Right kidney (tissue), 1 donor: ENCODE data around the gene CALD1.
"Not testable (repeated sequence)": the region's sequence is repeated elsewhere in the genome, so short reads cannot be mapped to it uniquely, and the experiment has no call there.

ENCODE experiments used
- DNase-seq: peaks from one replicate; pipeline ENCODE4 v3.0.0-alpha.2; 2016

Gene CALD1

GRCh38 chr7:134948736-134949135 is 169.3 kb downstream of the CALD1 start:
- DNase-seq = no peak

- DNase-seq = no peak
These were observed 169.7 kb downstream of the CALD1 start for GRCh38 chr7:134949171-134949570.

GRCh38 chr7:134954197-134955082 is 175.0 kb downstream of the CALD1 start:
- no peak for DNase-seq

- DNase-seq = no peak
These were observed 177.6 kb downstream of the CALD1 start for GRCh38 chr7:134957005-134957404.

- DNase-seq = no peak
These were observed 180.4 kb downstream of the CALD1 start for GRCh38 chr7:134959810-134960209.

DNA sequence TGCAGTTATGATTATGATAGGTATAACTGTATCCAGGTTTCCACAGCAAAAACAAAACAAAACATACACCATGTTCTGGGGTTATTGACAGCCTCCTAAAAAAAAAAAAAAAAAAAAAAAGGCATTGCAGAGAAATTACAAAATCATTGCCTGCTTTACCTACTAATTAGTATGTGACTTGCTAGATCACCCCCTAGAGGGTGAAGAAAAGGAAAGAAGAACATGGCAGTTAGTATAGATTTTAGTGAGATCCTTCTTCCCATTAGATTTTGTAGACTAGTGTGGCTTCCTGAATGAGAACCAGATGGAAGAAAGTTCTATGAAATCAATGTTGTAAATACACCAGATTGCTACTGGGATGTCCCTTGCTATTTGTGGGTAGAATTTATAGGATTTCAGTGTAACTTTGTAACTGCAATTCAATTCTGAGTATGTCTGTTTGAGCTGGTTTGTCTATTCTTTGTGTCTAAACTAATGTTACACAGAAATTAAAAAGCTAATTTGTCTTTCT is 182.9 kb downstream of the CALD1 start:
- DNase-seq = no peak

GRCh38 chr7:134963036-134963435 is 183.6 kb downstream of the CALD1 start:
- DNase-seq = no peak

- no peak for DNase-seq
These were observed 187.3 kb downstream of the CALD1 start for GRCh38 chr7:134966691-134967090.

DNA sequence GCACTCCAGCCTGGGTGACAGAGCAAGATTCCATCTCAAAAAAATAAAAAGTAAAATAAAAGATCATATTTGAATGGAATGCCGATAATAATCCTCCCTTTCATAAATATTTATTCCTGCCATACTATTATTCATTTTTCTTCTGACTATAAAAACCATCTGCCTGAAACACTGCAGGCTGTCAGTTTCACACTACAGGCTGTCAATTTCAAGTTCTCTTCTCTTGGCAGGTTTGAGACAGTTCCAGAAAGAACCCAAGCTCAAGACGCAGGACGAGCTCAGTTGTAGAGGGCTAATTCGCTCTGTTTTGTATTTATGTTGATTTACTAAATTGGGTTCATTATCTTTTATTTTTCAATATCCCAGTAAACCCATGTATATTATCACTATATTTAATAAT is 188.7 kb downstream of the CALD1 start:
- DNase-seq = no peak

DNA sequence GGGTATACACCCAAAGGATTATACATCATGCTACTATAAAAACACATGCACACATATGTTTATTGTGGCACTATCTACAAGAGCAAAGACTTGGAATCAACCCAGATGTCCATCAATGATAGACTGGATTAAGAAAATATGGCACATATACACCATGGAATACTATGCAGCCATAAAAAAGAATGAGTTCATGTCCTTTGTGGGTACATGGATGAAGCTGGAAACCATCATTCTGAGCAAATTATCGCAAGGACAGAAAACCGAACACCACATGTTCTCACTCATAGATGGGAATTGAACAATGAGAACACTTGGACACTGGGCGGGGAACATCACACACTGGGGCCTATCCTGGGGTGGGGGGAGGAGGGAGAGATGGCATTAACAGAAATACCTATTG is 202.2 kb downstream of the CALD1 start:
- DNase-seq = not testable (repeated sequence)

GRCh38 chr7:134985894-134986362 is 206.5 kb downstream of the CALD1 start:
- no peak for DNase-seq

- DNase-seq = peak; percentile 98
These were observed 207.2 kb downstream of the CALD1 start, which contains the start of gene AGBL3 for GRCh38 chr7:134986363-134987251. Gene AGBL3, plus strand, starts transcription at chr7:134986508. Its CDS starts 1,426 bp downstream, at chr7:134987934.

GRCh38 chr7:134988161-134988560 is 208.7 kb downstream of the CALD1 start:
- no peak for DNase-seq

DNA sequence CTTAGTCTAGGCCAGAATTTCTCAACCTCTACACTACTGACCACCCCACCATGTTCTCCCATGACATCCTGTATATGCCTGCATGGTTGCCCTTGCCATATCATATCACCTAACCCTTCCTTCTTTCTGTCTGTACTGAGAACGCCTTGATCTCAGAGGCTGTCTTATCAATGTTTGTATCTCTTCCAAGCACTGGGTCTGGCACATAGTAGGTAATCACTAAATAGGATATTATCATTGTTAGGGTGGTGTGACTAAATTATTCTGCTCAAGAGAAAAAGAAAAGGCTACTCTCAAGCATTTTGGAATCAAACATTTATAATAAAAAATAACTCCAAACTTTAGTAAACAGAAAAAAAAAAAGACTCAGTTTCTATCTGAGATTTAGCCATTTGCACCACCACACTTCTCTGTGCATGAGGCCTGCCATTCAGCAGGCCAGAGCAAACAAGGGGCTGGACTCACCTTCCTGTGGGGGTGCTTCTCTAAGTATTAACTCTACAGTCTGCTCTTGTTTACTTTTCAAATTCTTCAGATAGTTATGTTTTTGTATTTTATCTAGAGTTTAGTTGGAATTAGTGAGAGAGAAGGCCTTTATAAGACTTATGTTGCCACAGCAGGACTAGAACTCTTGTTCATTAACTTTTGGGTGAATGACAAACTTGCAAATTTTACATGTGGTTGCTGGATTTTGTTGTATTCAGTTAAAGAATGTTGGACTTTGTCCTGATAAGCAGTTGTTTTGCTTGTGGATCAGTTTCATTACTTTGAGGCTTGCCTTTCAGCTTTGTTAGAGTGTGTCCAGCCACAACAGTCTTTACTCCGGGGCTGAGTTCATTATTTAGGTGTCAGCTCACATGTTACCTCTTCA is 212.3 kb downstream of the CALD1 start:
- DNase-seq = no peak

DNA sequence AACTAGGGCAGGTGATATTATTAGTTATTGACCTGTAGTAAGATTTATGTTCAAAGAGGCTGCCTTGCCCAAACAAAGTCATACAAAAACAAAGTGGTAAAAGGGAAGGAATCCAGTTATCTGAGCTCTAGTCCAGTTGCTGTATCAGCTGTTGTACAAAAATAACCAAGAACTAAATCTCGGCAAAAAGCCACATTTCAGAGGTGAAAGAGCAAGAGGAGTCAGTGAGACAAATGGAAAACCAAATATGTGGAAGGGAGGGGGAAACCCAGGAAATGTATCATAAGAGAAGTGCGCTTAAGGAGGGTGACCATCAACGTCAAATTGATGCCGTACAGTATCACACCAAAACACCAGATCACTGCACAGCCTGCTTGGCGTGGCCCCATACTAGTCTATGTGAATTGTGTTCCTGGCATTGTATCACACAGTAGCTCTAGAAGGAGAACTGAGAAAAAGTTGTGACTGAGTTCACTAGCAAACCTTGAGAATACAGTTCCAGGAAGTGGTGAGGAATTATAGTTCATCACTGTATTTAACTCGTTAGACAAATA is 213.3 kb downstream of the CALD1 start:
- DNase-seq = peak; percentile 16

GRCh38 chr7:134993877-134994456 is 214.5 kb downstream of the CALD1 start:
- no peak for DNase-seq

DNA sequence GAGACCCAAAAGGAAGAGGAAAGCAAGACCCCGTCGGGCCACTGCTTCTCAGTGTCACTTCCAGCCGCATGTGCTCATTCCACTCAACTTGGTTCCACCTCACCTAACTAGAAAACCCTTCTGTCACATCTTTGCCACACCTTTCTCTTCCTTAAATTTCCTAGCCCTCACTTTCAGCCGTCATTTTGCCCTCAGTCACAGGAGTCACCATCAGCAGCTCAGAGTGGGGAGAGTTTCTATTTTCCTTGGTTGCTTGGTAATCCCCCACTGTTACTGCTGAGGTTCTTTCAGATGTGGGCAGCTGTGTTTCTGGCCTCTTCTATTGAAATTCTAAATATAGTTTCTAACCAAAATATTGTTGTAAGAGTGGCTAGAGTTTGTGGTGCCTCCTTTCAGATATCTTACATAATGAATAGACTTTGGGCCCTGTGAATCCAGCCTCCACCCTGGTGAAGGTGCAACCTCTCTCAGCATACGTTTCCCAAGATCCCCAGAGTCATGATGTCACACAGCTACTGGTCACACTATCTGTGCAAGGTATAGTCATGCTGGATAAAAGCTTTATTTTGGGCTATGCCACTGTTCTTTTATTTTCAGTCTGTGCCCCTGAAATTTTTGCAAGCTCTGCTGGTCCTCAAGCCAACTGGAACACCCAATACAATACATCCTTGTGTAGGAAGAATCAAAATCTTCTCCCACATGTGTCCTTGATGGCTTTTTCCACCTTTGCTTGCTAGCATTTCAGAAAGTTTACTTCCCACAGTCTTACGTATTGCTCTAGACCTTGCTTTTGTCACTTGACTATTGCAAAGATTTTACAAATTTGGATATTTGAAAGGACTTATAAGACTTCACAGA is 216.0 kb downstream of the CALD1 start:
- DNase-seq = no peak

DNA sequence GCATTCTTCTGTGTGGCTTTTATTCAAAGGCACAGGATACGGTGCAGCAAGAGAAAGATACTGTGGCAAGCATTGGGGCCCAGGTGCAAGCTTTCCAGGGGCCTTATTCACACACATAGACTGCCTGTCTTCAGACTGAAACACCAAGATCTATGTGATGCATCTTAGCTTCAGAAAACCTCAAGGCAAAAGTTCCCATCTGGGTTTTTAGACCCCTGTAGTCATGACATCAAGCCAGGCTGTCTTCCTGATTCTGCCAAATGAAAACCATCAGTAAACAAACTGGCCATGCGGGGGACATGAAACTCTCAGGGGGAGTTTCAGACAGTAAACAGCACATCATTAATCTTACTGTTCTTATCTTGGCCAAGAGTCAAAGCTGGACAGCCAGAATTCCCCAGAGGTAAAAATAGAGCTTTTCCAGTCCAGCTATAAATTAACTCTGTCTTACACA is 216.7 kb downstream of the CALD1 start:
- peak; percentile 17 for DNase-seq

- no peak for DNase-seq
These were observed 217.9 kb downstream of the CALD1 start for GRCh38 chr7:134997214-134997885.
